Heart left ventricle (tissue), 16 donors: ENCODE data around the gene POLD2. TPM values are rescaled to one million over a fixed set of nuclear protein-coding genes. Genes with fewer than 3 reads are reported as not detected.

ENCODE experiments used
- ATAC-seq, 4 donors: fragments of 200-7000 bp; cut with Tn5 transposase; one replicate each; pipeline ENCODE4 v1.9.1; 2020 to 2022; ENCODE audit warnings: moderate library complexity in 4 of 4, mild to moderate bottlenecking in 3 of 4, moderate number of reproducible peaks in 1 of 4
- DNase-seq, 5 donors: peaks; one replicate each; pipeline ENCODE4 v3.0.0-alpha.2; 2020
- H3K27ac ChIP-seq, 12 donors: fragments of 200-600 bp; sonication (generic) in 4 of 12; one replicate each; pipeline versions ENCODE4 v1.5.0 to v1.8.0; 2016 to 2022; ENCODE audit warnings: mild to moderate bottlenecking in 2 of 12
- H3K27me3 ChIP-seq, 9 donors: fragments of 200-600 bp; sonication (generic) in 2 of 9; one replicate each; pipeline versions ENCODE4 v1.5.1 to v1.8.0; 2016 to 2022; ENCODE audit warnings: mild to moderate bottlenecking in 3 of 9
- H3K36me3 ChIP-seq, 9 donors: fragments of 200-600 bp; sonication (generic) in 2 of 9; one replicate each; pipeline versions ENCODE4 v1.5.0 to v1.8.0; 2018 to 2022; ENCODE audit warnings: mild to moderate bottlenecking in 2 of 9
- H3K4me1 ChIP-seq, 12 donors: fragments of 200-600 bp; sonication (generic) in 4 of 12; one replicate each; pipeline versions ENCODE4 v1.5.0 to v1.8.0; 2016 to 2022; ENCODE audit warnings: mild to moderate bottlenecking in 3 of 12
- H3K4me3 ChIP-seq, 12 donors: fragments of 200-600 bp; sonication (generic) in 4 of 12; one replicate each; pipeline versions ENCODE4 v1.5.0 to v1.8.0; 2017 to 2022; ENCODE audit warnings: mild to moderate bottlenecking in 9 of 12, moderate library complexity in 4 of 12
- H3K9me3 ChIP-seq, 12 donors: fragments of 200-600 bp; sonication (generic) in 4 of 12; one replicate each; pipeline versions ENCODE4 v1.5.0 to v1.8.0; 2016 to 2022; ENCODE audit warnings: mild to moderate bottlenecking in 1 of 12
- POLR2A ChIP-seq, 2 donors: fragments of 450-650 bp; IDR thresholded peaks; one replicate each; pipeline ENCODE4 v1.6.1; 2017; ENCODE audit warnings: antibody characterized with exemption in 2 of 2, mild to moderate bottlenecking in 2 of 2, moderate library complexity in 2 of 2
- WGBS, 4 donors: extraction: QIAGEN DNeasy Blood & Tissue Kit in 2 of 4; methylation state at CpG; one replicate each; pipeline versions ENCODE4 v1.1.5 to v1.1.7; 2013 to 2018; 5-methylcytosine and 5-hydroxymethylcytosine counted together
- intact Hi-C, 10 donors: fragments of 100-400 bp; cut with DNase I; formaldehyde crosslinking; loops; one replicate each; pipeline versions ENCODE4 v1.11.1 to v1.14.2; 2022
- polyA plus RNA-seq, 2 donors: library from polyadenylated mRNA; stranded (reverse); fragments of 200-250 nt; gene quantifications; one replicate each; pipeline ENCODE4 v1.2.3, GENCODE V29; 2013
- total RNA-seq, 9 donors: library from RNA; depleted of rRNA in 2 of 9; stranded (reverse); fragments of >200 nt in 2 of 9; fragmentation: NEBNext Ultra II Directional in 3 of 9; extraction: Animal tissue kit (Norgen Biotek cat#: 25700) in 3 of 9; gene quantifications; one replicate each; pipeline versions ENCODE4 v1.1.0 to v1.2.4, GENCODE V29; 2016 to 2023
- TF ChIP-seq, protein P1 (sequence below), 12 donors: fragments of 200-600 bp; sonication (generic) in 4 of 12; IDR thresholded peaks; one replicate each; pipeline versions ENCODE4 v1.5.0 to v1.8.0; 2018 to 2022; ENCODE audit warnings: antibody characterized with exemption in 12 of 12, mild to moderate bottlenecking in 5 of 12
- donor health status: ischemic (EF 13 %, LVEDD 7.1; RV severe dilation, severe dysfunction).
- donor health status: healthy with polysubstance abuse.
- donor health status: DM: no; HTN: yes; CAD: no.
- donor health status: DM: no; HTN: no; CAD: no.
- donor health status: ischemic (EF 25% LVEDD 6.9; RV normal size, moderate dysfunction).
- donor health status: ischemic (EF 25% LVEDD 5.7; RV mildly dilated, moderate dysfunction).
- donor health status: healthy.
- donor health status: DM: yes; HTN: yes; CAD: no.
- donor health status: ischemic (EF 35%, LVEDD 5.7; RV mildly dilated, moderate dysfunction).
- donor health status: nonischemic (EF 11% LVEDD 7.7; RV severe dilation, severe dysfunction).
- donor health status: DM: yes; HTN: yes; CAD: no.
- donor health status: PGD.
- donor health status: ischemic (EF 29% LVEDD 5.4; RV normal size, mild dysfunction).
- donor health status: nonischemic (EF 23%, LVEDD 6.1; RV moderate dilation, normal function).

POLD2 gene
- total and polyA plus RNA-seq, 11 donors, result 67.0 to 176 (median 89.2) TPM

GRCh38 chr7:44105832-44106231, 17.5 kb downstream of the POLD2 start:
- Histone ChIP-seq H3K4me1 (peaks cover 0 to 56% (median 15%) of the 10 kb centered on the region in 12 donors), H3K9me3 (no peaks in the 10 kb centered on the region)

DNA sequence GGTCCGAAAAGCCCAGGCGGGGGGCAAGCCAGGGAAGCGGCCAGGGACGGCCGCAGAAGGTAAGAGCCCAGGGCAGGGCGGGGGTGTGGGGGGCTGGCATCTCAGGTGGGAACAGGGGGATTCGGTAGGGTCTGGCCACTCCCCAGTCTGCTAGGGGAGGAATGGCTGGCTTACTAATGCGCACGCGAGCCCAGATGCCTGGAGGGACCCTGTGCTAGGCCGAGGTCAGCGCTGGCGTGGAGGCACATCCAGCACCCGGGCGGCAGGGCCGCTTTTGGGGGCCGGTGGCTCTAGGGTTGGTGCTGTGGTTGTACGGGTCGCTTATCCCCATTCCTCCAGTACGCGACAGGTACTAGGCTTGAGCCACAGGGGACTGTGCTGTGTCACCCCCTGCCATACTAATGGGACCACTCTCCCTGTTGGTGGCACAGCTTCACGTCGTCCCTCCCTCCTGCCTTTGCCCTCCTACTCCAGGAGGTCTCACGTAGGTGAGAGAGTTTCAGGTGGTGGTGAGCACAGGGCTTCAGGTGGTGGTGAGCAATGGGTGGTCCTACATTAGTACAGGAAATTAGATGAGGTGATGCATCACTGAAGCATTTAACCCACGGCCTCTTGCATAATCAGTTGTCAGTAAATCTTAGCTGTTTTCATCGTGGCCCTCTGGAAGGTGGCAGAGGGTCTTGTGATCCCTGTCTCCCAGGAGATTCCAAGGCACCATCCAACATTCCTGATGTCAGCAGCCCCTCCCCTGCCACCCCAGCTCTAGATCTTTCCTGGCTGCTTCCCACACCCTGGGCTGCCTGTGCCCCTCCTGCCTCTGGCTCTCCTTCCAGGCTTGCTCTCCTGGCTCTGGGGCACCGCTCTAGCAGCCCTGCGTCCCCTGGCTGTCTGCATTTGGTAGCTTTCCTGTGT, 18.2 kb downstream of the POLD2 start:
- DNase-seq (peak in 2 of 5 donors; percentile 47 to 64), ATAC-seq (peak in 3 of 4 donors; percentile 19 to 44 (median 29))
- TF ChIP-seq POLR2A (IDR thresholded peaks at IDR 0.05), result no peak
- TF ChIP-seq, protein P1, sequence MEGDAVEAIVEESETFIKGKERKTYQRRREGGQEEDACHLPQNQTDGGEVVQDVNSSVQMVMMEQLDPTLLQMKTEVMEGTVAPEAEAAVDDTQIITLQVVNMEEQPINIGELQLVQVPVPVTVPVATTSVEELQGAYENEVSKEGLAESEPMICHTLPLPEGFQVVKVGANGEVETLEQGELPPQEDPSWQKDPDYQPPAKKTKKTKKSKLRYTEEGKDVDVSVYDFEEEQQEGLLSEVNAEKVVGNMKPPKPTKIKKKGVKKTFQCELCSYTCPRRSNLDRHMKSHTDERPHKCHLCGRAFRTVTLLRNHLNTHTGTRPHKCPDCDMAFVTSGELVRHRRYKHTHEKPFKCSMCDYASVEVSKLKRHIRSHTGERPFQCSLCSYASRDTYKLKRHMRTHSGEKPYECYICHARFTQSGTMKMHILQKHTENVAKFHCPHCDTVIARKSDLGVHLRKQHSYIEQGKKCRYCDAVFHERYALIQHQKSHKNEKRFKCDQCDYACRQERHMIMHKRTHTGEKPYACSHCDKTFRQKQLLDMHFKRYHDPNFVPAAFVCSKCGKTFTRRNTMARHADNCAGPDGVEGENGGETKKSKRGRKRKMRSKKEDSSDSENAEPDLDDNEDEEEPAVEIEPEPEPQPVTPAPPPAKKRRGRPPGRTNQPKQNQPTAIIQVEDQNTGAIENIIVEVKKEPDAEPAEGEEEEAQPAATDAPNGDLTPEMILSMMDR (IDR thresholded peaks at IDR 0.05), result no peak

More at GRCh38 chr7:44105832-44106231, 17.5 kb downstream of the POLD2 start:
- H3K27ac ChIP-seq, result peak overlapping the region in 9 of 12 donors; percentile 9 to 90 (median 76)
- DNase-seq (no peak), ATAC-seq (no peak)
- peaks cover 0 to 40% (median 4%) of the 10 kb centered on the region in 9 donors for H3K36me3 ChIP-seq
- TF ChIP-seq POLR2A (IDR thresholded peaks at IDR 0.05), result no peak
- TF ChIP-seq, protein P1 (IDR thresholded peaks at IDR 0.05), result no peak
- 87 to 93% (median 90%) methylated on average over 2 of the region's 2 CpGs for WGBS, 4 donors
- peak overlapping the region in 10 of 12 donors; percentile 54 to 76 (median 64) for H3K4me3 ChIP-seq
- H3K27me3 ChIP-seq, result peaks cover 0 to 18% (median 0%) of the 10 kb centered on the region in 9 donors
- intact Hi-C loops, result no loop called here

DNA sequence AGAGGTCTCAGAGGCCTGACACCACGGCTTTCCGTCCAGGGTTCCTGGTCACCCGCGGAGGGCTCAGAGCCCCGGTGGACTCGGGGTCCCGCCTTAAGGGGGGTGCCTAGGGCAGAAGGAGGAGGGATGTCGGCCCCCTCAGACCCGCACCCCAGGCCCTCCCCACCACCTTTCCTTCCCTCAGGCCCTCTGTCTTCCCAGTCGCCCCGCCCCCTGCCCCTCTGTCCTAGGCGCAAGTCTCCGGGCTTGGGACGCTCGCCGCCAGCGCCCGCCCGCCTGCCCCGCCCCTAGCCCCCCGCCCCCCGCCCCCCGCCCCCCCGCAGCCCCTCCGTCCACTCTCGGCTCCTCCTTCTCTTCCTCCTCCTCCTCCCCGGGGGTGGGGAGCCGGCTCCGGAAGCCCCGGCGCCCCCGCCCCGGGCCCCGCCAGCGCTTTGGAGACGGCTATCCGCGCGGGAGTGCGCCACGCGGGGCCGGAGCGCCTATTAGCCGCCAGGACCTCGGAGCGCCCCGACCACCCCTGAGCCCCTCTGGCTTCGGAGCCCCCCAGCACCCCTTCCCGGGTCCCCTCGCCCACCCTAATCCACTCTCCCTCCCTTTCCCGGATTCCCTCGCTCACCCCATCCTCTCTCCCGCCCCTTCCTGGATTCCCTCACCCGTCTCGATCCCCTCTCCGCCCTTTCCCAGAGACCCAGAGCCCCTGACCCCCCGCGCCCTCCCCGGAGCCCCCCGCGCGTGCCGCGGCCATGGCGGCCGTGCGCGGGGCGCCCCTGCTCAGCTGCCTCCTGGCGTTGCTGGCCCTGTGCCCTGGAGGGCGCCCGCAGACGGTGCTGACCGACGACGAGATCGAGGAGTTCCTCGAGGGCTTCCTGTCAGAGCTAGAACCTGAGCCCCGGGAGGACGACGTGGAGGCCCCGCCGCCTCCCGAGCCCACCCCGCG, 19.2 kb downstream of the POLD2 start, which contains the start of gene AEBP1:
Gene AEBP1 (plus strand): TSS at position 423 of the 937 bp plus-strand sequence. CDS start 321 bp downstream, at position 744.
- TF ChIP-seq POLR2A (IDR thresholded peaks at IDR 0.05), result no peak
- TF ChIP-seq, protein P1 (IDR thresholded peaks at IDR 0.05), result no peak
- Histone ChIP-seq H3K4me3 (peak within 1 kb of the TSS; percentile 32 to 76 (median 60)), H3K27ac (peak within 1 kb of the TSS; percentile 14 to 90 (median 74)), H3K36me3 (peaks cover 0 to 24% (median 0%) of the 10 kb centered on the region in 9 donors), H3K27me3 (peaks cover 0 to 18% (median 0%) of the 10 kb centered on the region in 9 donors), H3K9me3 (no peaks in the 10 kb centered on the region), H3K4me1 (peaks cover 0 to 63% (median 27%) of the 10 kb centered on the region in 12 donors)
- intact Hi-C loops, result no loop called here
- 6 to 7% (median 7%) methylated on average over 45 to 83 of the region's 87 CpGs for WGBS, 4 donors
- ATAC-seq (peak in 3 of 4 donors; percentile 4 to 66 (median 33)), DNase-seq (peak in 4 of 5 donors; percentile 50 to 66 (median 58))

More for the DNA sequence above, 18.2 kb downstream of the POLD2 start:
- Histone ChIP-seq H3K4me1 (peaks cover 0 to 60% (median 20%) of the 10 kb centered on the region in 12 donors), H3K27me3 (peaks cover 0 to 18% (median 0%) of the 10 kb centered on the region in 9 donors), H3K9me3 (no peaks in the 10 kb centered on the region), H3K36me3 (peaks cover 0 to 33% (median 0%) of the 10 kb centered on the region in 9 donors), H3K27ac (peak overlapping the region; percentile 14 to 90 (median 74)), H3K4me3 (peak overlapping the region; percentile 32 to 76 (median 60))
- WGBS, 4 donors, result 38 to 47% (median 42%) methylated on average over 27 to 28 of the region's 28 CpGs
- intact Hi-C loops, result no loop called here
